Body of pancreas (tissue), 4 donors: ENCODE measurements around the gene DNM3.

Experiments
- POLR2A ChIP-seq, 3 donors: fragments of 450-650 bp; IDR thresholded peaks; one replicate each; pipeline ENCODE4 v1.6.1; 2016; ENCODE audit warnings: antibody characterized with exemption in 3 of 3, mild to moderate bottlenecking in 2 of 3
- TF ChIP-seq, protein P1 (sequence below), 7 experiments: fragments of 450-650 bp in 4 of 7; fragments of 200-600 bp in 3 of 7; sonication (generic) in 3 of 7; IDR thresholded peaks; one replicate each; pipeline ENCODE4 v1.5.1; 2016 to 2019; ENCODE audit warnings: antibody characterized with exemption in 7 of 7

DNA sequence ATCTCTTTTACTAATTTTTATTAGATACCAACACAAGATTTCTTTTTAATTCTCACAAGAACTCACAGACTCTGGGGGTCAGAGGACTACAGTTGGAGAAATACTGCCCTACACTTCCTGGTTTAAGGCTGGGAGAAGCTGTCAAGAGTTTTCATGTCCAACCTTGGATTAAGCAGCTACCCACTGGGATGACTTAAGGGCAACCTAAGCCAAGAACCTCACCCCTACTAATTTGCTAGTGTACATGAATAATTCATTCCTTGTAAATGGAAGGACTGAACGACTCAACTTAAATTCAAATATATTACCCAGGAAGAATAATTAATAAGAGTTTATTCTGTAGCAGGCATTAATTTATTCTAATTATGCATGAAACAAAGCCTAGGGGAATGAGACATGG lies 396.9 kb downstream of the DNM3 start:
- TF ChIP-seq POLR2A (IDR thresholded peaks at IDR 0.05) = no peak
- TF ChIP-seq, protein P1, sequence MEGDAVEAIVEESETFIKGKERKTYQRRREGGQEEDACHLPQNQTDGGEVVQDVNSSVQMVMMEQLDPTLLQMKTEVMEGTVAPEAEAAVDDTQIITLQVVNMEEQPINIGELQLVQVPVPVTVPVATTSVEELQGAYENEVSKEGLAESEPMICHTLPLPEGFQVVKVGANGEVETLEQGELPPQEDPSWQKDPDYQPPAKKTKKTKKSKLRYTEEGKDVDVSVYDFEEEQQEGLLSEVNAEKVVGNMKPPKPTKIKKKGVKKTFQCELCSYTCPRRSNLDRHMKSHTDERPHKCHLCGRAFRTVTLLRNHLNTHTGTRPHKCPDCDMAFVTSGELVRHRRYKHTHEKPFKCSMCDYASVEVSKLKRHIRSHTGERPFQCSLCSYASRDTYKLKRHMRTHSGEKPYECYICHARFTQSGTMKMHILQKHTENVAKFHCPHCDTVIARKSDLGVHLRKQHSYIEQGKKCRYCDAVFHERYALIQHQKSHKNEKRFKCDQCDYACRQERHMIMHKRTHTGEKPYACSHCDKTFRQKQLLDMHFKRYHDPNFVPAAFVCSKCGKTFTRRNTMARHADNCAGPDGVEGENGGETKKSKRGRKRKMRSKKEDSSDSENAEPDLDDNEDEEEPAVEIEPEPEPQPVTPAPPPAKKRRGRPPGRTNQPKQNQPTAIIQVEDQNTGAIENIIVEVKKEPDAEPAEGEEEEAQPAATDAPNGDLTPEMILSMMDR (IDR thresholded peaks at IDR 0.05) = no peak
